NCI-H1930 (cell line): ENCODE results near the gene GRPEL1.
A peak's percentile ranks its signal among the peaks of the same experiment; 100 is the strongest.

Source experiments
- DNase-seq, 2 experiments: peaks; one replicate each; lab custom pipeline; 2025; lab: John Stamatoyannopoulos, UW

Gene GRPEL1

DNA sequence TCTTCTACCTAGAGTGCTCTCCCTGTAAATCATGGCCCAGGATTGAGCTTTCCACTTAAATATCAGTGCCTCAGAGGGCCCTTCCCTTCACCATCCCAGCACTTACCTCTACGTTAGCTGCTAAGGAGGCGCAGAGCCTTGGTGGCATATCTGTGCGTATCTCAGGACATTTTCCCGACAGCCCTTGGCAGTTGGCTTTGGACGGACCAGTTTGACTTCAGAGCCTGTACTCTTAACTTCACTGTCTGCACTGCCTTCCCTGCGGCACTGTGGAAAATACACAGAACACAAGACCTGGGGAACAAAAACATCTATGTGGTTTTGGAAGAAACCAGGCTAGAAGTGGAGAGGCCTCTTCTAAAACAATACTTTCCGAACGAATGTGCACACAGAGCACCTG lies 22.3 kb downstream of the GRPEL1 start:
- DNase-seq: no peak

DNA sequence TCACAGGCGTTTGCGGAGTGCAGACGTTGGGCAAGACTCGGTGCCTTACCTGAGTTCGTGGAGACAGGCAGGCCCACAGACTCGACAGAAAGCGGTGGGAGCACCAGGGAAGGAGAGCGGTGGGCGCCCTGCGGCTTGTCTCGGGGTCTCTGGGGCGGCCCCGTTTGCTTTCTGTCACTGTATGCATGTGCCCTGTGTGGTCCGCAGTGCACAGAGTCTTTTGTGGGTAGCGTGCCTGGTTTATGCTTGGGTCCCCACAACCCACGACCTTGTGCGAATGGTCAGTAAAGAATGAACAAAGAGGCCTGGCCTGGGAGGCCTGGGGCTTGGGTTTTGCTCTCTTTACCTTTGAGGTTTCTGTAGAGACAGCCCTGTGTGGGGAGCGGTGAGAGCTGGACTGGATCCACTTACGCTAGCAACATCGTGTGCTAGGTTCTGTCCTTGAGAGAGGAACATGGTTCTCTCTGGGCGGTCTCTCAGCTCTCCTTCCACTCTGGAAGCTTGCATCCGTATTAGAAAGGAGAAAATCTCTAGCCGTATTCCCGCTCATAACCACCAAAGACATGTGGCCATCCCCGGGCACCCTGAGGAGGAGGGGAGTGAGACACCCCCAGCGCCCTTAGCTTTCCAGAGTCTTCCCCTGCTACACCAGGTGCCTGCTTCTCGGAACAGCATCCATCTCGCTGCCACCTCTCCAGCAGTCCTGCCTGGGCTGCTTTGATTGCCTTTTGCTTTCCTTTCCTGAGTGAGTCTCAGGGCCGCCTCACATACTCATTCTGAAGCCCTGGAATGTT lies 23.5 kb downstream of the GRPEL1 start:
- DNase-seq: no peak

DNA sequence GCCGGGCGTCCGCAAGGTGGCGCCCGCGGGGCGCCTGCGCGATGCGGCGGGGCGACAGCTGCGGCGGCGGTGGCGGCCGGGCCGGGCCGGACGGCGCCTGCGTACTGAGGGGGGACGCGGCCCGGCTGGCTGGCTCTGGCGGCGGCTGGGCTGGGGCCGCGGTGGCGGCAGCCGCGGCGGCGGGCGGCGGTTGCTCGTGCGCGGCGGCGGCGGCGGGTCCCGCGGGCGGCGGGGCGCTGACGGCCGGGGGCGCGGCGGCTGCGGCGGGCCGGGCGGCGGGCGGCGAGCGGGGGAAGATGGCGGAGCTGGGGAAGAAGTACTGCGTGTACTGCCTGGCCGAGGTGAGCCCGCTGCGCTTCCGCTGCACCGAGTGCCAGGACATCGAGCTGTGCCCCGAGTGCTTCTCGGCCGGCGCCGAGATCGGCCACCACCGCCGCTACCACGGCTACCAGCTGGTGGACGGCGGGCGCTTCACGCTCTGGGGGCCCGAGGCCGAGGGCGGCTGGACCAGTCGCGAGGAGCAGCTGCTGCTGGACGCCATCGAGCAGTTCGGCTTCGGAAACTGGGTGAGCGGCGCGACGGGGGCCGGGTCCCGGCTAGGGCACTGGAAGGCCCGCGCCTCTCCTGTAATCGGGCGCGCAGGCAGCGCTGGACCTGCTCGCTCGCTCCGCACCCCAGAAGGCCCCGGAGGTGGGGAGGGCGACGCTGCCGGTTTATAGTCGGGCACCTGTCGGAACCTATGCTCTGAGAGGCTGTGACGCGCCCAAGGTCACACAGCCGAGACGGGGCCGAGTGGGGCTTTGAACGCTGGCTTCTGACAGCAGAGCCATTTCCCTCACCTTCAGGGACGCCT lies 24.4 kb downstream of the GRPEL1 start, which contains the start of gene TADA2B:
Gene TADA2B, plus strand, starts transcription at position 89 of the 853 bp plus-strand sequence. Its CDS starts 208 bp downstream, at position 297.
- DNase-seq: no peak

DNA sequence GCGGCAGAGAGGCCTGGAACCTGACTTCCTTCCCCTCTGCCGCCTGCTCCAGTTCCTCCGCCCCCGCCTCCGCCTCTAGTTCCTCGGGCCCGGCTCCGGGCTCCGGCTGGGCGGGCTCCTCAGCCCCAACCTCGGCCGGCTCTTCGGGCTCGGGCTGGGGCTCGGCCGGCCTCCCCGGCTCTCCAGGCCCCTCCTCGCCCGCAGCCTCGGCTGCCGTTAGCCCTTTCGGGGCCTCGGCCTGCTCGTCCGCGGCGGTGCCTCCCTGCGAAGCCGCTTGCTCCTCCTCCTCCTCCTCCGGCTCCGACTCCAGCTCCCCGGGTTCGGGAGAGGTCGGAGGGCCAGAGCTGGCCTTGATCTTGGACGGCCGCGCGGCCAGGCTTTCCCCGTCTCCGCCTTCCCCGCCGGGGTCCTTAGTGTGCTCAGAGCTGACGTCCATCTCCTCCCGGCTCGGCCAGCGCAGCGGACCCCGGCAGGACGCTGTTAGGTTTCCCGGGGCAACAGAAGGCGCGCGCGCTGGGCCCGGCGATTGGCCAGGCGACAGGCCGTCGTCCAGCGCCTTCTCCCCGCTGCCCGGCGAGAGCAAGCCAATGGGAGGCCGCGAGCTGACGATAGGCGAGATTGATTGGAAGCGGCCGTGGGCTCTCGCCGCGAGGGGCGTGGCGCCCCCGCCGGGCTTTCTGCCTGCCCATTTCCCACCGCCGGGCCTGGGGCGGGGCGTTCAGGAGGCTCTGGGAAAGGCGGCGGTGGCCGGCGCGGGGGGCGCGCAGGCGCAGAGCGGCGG lies 25.2 kb downstream of the GRPEL1 start:
- DNase-seq: peak; percentile 94 to 97

DNA sequence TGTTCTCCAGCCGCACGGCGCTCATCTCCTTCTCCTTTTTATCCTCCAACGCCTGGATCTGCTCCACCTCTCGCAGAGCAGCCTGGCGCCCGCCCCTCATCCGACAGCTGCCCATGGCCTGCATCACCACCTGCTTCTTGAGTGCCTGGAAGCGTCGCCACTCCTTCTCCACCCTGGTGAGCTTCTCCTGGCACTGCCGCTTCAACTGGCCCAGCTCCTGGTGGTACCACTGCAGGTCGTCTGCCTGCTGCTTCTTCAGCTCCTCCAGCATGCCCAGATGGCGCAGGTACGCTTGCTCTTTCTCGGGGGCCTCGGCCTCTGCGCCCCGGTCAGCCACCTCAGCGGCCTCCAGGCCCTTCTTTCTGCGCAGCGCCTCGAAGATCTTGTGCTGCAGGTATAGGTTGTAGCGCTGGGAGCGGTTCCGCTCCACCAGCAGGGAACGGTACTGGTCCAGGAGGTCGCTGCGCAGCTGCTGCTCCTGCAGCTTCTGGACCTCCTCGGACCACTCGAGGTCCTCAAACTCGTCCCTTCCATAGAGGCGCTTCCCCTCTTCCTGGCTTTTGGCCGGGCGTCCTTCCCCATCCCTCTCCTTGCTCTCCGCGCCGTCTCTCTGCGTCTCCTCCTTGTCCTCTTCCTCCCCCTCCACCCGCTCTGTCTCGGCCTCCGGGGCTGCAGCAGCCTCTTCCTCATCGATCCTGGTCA lies 25.9 kb downstream of the GRPEL1 start:
- DNase-seq: no peak

DNA sequence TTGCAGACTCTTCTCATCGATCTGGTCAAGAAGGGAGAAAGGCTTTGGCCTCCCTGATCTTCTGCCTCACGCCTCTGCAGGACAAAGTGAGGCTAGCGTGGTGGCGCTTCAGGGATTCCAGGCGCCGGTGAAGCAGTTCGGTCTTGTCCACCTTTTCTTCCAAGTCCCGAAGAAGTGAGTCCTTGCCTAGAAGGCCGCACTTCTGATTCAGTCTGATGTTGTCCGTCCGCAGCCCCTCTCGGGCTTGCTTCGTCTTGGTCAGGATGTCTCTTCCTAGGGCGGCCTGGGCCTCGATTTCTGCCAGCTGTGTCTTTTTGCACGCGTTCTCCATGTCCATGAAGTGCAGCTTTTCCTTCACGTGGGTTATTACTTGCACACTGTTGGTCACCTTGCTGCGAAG lies 26.6 kb downstream of the GRPEL1 start:
- DNase-seq: no peak

DNA sequence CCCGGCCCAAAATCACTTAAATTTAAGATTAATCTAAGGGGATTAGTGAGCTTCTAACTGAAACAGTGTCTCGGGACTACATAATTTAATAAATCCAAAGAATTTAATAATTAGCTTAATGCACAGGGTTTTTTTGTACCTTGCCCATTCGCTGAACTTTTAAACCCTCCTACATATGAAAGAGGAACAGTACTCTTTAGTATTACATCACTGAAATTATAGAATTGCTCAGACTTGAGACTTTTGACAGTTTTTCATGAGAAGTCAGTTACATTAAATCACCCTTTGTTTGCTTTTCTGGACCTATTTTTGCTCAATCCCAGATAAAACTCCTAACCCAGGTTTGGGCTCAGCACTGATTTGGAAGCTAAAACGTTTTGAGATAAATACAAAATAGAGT lies 27.1 kb downstream of the GRPEL1 start:
- DNase-seq: no peak

DNA sequence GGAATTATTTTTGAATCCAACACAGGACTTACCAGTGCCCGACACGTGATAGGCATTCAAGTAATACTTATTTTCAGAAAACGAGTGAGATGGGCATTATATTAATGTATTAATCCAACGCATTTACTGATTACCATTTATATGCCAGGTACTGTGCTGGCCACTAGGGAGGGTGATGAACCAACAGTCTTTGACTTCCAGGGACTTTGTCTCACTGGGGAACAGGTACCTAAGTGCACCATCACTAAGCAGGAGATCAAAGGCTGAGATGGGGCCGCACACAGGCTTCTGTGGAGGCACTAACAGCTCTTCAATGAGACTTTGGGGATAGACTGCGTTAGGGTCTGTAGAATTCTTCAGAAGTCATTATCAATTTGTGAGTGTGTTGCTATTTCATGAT lies 30.4 kb downstream of the GRPEL1 start:
- DNase-seq: no peak

DNA sequence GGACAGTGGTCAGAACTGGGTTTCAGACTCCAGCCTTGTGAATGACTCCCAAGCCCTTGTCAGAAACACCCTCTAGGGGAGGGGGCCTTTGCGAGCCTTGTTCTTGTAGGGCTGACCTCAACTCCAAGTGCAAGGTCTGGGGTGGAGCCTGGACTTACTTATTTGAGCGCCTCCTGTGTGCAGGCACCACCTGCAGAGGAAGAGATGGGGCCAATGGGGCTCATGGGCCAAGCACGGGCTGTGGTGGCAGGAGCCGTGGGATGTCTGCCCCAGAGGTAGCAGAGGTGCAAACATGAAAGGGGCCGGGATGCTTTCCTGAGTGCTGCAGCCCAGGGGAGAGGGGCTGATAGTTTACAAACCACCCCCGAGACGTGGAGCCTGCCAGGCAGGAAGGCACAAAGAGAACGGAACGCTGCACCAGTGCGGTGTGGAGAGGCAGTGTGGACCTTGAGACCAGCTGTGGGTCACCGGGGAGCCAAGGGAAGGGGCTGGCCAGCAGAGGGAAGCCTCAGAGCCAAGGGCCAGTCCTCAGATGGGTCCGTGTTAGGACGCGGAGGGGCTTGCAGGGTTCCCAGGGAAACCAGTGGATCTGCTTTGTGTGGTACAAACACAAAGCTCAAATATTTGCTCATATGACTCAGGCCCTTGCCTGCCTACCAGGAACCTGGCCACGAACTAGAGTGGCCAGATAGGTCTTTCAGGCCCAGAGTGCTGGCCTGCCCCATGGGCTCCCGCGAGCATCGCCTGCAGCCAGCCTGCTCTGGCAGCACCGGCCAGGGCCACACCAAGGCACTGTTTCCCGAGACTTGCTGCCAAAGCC lies 33.4 kb downstream of the GRPEL1 start:
- DNase-seq: no peak

DNA sequence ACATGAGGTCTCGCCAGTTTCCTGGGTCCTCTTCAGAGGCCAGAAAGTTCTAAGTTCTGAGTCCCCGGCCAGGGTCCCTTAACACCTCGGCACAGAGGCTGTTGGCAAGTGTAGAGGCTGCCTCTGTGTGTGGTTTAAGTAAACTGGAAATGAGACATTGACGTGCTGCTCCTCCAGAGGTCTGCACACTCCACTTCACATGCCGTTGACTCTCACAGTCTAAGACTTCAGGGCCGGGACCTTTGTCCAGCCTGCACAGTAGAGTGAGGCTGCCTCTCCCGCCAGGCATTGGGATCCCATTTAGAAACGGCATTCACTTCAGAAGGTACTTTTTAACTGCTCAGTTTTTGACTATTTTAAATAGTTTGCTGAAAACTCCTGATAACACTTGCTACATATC lies 35.3 kb downstream of the GRPEL1 start:
- DNase-seq: no peak

DNA sequence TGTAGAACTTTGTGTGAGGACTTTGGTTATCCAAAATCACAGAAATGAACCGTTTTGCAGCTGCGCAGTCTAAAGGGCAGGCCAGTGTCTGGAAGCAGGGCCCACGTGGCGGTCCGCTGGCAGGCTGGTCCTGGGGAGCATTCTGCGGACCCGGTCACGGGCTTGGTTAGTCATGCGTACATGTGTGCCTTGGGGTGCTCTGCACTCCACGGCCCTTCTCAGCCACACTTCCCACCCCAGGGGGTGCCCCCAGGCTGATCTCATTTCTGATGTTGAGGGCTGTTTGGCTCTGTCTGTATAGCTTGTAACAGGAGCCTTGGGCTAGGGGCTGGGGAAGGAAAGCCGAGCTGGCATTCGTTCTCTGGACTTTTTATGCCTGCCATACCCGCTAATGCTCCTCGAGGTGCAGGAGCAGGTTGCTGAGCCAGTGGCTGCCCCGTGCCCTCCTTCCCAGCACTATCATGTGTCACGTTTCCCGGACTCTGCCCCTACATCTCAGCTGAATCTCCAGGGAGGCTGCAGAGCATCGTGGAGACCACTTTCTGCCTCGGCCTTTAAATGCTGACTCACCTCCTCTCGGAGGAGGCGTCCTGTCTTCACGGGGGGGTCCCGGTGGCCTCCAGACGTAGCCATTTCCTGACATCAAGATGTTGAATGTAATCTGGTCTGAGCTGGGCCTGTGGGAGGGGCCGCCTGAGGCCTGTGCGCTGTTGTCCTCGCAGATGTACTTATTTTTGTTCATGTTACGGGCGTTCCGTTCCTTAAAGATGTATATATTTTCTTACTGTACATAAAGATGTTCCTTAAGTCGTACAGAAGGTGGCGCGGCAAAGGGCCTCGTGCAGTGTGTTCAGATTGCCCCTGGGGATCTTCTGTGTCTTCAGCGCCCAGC lies 36.1 kb downstream of the GRPEL1 start:
- DNase-seq: no peak

DNA sequence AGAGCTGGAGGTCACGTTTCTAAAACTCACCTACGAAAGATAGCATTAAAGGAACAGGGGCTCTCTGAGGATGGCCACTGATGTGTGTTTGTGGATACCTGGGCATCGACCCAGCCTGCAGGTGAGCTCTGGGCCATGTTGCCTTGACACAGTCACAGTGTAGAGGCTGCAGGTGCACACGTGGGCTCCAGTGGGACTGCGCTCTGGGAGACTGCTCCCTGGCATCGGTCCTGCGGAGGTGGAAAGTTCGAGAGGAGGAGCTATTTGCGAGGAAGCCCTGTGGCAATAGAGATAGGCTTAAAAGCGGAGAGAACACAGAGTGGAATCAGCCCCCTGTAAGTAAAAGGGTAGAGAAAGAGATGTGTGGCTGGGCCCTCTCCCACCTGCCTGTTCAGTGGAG lies 37.0 kb downstream of the GRPEL1 start:
- no peak for DNase-seq

DNA sequence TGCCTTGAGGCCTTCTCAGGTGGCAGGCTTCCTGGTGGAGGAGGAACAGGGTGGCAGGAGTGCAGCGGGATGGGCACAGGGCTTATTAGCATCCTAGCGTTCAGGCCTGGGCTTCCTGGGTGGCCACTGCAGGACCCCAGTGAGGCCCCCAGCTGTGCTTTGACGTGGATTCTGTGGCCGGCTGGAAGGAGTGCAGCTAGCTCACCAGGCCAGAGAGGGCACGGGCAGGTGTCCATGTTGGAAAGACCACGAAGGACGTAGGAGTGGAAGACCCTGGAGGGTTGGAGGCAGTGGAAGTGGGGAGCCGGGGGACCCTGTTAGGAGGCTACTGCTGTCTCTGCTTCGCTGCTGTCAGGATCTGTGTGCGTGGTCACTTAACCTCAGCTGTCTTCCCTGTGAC lies 37.9 kb downstream of the GRPEL1 start:
- no peak for DNase-seq

DNA sequence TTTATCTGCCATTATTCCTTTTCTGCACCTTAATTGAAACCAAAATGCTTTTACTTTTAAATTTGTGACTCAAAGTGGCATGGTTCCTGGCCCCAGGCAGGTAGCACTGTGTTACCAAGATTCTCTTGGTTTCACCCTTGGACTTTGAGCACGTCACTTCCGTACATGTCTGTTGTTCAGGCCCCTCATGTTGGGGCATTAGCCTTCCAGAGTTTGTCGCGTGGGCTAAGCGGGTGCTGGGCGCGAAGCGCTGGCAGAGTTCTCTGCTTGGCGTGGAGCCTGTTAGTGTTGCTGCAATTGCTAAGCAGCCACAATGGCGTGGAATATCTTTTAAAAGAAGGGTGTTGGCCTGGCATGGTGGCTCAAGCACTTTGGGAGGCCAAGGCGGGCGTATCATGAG lies 38.7 kb downstream of the GRPEL1 start:
- no peak for DNase-seq

DNA sequence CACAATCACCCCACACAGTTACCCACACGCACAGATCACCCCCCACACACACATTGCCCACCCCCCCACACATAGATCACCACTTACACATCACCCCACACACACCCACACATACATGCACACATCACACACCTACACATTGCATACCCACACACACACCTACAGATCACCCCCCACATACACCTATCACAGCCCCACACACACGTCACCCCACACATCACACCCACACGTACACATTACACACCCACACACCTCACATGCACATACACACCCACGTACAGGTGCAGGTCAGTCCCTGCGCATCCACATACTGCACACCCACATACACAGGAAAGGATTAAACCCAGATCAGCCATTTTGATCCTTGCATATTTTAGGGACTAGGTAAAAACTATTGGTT lies 40.0 kb downstream of the GRPEL1 start:
- DNase-seq: no peak

DNA sequence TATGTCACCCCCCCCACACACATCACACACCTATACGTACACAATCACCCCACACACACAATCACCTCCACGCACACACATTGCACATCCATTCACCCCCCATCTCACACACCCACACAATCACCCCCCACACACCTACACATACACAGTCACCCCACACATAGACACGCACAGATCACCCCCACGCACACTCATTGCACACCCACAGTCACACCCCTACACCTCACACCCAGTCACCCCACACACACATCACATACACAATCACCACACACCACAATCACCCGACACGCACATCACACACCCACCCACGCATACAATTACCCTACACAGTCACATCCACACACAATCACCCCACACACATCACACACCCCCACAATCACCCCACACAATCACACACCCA lies 40.6 kb downstream of the GRPEL1 start:
- no peak for DNase-seq

DNA sequence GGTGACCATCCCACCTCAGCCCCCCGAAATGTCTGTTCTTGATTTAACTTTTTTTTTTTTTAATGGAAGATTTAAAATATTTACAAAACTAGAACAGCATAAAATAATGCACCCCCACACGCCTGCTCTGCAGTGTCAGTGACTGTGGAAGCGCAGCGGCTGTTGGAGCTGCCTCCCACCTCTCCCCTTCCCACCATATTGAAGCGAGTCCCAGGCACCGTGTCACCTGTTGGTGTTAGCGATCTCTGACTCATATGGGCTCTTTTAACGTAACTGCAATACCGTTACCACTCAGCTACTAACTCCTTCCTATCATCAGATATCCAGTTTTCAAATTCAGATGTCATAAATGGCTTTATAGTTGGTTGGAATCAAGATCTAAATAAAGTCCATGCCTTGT lies 41.8 kb downstream of the GRPEL1 start:
- DNase-seq: no peak

DNA sequence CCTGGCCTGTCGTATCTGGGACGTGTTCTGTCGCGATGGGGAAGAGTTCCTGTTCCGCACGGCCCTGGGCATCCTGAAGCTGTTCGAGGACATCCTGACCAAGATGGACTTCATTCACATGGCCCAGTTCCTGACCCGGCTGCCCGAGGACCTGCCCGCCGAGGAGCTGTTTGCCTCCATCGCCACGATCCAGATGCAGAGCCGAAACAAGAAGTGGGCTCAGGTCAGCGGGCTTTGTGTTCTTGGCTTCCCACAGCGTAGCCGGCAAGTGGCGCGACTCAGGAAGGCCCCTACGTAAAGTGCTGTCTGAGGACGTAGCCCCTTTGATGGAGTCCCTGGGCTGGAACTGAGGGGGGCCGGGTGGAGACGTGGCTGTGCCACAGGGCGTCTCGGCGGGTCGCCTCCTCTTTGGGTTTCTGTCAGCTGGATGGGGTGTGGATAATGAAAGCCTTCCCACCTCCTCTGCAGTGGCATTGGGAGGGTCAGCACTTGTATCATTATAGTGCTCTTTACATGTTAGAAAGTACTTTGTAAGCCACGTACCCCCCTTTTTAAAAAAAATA lies 42.7 kb downstream of the GRPEL1 start:
- no peak for DNase-seq

DNA sequence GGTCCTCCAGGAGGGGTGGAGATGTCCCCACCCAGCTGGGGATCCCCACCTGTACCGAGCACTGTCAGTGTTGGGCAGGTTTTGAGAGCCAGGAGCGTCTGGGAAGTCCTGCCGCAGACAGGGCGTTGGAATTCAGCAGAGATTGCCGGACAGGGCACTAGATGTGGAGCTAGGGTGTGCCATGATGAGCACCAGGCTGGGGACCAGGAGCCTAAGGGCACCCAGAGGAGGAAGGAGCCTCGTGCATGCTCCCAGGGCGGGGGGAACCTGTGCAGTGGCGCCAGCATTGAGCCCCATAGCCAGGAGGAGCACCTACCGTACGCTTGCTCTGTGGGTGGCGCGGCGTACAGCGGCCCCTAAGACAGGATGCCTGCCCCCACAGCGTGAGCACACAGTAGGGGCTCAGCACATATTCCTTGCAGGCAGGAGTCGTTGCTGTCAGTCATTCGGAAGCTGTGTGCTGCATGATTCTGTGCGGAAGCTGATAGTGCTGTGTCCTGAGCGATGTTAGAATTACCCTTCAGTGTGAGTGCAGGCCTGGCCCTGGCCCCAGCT lies 43.5 kb downstream of the GRPEL1 start:
- no peak for DNase-seq
